ENCODE results near the gene MSLN.

The MSLN gene

DNA sequence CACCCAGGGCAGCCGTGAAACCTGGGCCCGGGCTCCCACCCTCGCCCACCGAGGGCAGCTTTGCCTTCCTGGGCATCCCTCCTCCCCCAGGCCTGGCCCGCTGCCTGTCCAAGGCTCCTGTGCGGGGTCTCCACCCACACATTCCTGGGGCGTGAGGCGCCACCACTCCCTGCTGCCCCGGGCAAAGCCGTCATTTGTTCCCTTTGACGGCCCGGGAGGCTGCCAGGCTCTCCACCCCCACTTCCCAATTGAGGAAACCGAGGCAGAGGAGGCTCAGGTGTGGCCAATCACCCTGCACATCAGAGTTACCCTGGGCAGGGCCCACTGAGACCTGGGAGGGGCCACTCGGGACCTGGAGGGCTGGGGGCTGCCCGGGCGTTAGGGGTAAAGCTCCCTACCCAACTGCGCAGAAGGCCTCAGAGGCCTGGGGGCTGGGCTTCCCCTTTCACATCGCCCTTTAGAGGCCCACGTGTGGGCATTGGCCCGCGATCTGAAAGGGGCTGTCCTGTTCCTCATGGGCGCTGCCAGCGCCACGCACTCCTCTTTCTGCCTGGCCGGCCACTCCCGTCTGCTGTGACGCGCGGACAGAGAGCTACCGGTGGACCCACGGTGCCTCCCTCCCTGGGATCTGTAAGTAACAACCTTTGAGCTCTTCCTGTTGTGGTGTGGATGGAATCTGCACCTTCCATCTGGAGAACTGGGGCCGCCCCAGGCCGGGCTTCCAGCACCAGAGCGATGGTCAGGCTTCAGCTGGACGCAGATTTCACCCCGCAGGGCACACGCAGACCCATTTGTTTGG, at the start of gene MSLN:
Gene MSLN (plus strand): TSS at position 190 of the 799 bp plus-strand sequence. CDS start 1,947 bp downstream, outside the sequence.
- DNase-seq = no peak

DNA sequence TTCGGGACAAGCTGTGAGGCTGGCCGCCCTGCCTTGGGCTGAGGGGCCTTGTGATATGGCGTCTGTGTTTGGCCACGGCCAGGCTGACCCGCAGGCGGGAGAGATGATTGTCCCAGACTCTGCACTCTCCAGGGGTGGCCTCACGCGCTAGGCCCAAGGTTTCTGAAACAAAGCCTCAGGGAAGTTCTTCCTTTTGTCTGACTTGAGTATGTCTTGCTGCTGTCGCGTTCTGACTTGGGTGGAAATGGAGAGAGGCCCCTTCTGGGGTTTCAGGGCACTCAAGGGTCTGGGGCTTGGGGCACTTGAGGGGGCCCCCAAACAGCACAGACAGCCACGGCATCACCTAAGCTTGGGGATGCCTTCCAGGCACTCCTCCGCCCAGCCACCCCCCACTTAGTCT, 49.5 kb upstream of the MSLN start:
- DNase-seq = no peak

DNA sequence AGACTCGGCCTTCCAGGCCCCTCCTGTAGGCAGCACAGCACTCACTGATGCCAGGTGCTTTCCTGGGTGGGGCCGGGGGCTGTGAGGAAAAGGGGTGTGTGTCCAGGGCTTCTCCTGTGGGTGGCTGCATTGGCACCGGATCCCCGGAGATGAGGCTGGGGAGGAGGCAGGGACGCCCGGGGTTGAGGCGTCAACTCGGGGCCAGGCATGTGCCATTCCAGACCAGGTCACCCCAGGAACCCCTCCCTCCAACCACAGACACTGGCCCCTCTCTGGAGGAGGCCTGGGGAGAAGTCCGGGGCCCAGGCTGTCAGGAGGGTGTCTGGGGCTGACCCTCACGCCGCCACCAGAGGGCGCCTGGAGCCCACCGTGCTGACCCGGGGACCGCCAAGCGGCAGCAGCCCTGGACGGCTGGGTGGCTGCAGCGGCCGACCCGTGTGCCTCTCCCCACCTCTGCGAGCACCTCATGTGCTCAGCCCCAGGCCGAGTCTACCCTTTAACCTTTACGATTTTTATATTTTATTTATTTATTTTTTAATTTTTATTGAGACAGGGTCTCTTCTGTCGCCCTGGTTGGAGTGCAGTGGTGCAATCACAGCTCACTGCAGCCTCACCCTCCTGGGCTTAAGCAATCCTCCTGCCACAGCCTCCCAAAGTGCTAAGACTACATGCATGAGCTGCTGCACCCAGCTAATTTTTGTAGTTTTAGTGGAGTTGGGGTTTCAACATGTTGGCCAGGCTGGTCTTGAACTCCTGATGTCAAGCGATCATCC, 48.8 kb upstream of the MSLN start:
- DNase-seq = peak; percentile 75

DNA sequence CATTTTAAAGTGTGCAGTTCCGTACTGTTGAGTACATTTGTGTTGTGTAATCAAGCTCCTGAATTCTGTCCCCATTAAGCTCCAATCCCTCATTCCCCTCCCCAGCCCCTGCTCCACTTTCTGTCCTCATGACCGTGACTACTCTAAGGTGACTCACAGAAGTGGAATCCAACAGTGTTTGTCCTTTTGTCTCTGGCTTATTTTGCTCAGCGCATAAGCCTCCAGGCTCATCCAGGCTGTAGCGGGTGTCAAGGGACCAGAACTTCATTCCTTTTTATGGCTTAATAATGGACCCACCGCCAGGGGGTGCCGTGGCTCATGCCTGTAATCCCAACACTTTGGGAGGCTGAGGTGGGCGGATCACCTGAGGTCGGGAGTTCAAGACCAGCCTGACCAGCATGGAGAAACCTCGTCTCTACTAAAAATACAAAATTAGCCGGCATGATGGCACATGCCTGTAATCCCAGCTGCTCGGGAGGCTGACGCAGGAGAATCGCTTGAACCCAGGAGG, 47.7 kb upstream of the MSLN start:
- DNase-seq = peak; percentile 31

DNA sequence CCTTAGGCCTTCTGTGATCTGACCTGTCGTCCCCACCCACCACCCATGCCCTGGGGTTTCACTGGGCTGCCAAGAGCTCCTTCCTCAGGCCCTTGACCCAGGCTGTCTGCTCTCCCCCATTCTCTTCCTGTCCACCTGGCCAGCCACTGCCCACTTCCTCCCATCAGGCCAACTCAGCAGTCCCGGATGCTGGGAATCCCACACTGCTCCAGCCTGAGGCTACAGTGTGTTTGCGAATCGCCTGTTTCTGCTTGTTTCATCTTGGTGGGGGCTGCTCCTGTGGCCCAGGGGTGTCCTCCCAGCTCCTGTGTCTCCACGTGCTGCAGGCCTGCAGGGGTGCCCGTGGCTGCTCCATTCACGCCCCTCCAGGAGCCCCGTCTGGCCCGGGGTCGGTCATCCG, 46.5 kb upstream of the MSLN start:
- no peak for DNase-seq

DNA sequence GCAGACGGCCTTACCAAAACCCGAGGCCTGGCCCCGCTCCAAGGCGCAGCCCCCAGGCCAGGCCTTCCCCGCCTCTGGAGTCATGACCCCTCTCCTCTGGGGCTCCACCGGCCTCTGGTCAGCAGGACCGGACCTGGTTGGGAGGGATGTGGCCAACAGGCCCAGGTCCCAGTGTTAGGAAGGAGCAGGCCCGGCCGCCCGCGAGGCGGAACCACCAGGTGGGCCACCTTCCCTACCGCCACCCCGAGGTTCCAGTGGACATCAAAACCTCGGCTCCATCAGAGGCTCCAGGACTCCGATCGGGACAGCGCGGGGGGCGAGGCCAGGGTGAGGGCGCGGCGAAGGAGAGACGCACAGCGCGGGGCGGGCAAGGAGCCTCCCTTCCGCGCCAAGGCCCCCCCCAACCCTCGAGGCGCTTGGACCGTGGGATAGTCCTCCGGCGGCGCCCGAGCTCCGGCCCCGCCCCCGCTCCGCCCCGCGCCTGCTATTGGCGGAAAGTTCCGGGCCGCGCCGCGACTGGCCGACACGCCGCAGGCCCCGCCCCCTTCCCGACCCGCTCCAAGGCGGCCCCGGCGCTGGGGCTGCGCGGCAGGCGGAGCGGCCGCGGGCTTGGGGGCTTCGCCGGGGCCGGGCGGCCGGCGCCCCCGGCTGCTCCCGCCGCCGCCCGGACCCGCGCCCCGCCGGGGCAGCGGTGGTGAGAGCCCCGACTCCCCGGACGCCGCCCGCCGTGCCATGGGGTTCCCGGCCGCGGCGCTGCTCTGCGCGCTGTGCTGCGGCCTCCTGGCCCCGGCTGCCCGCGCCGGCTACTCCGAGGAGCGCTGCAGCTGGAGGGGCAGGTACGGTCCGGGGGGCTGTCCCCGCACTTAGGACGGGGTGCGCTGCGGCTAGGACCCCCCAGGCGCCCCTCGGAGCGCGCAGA, 45.7 kb upstream of the MSLN start, which contains the start of gene METRN:
Gene METRN (plus strand): TSS at position 561 of the 919 bp plus-strand sequence. CDS start 172 bp downstream, at position 733.
- peak; percentile 84 for DNase-seq

DNA sequence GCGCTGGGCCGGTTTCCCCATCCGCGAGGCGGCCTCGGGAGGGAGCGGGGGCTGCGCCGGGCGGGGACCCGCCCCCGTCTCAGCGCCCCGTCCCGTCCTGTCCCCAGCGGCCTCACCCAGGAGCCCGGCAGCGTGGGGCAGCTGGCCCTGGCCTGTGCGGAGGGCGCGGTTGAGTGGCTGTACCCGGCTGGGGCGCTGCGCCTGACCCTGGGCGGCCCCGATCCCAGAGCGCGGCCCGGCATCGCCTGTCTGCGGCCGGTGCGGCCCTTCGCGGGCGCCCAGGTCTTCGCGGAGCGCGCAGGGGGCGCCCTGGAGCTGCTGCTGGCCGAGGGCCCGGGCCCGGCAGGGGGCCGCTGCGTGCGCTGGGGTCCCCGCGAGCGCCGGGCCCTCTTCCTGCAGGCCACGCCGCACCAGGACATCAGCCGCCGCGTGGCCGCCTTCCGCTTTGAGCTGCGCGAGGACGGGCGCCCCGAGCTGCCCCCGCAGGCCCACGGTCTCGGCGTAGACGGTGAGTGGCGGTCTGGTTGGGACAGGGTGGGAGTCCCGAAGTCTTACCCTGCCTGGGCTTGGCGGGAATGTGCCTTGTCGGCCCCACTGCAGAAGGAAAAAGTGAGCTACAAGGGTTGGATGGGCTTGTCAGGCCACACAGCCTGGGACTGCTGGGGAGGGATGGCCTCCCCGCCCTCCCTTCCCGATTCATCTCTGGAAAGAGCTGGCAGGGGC, 44.9 kb upstream of the MSLN start:
- no peak for DNase-seq

DNA sequence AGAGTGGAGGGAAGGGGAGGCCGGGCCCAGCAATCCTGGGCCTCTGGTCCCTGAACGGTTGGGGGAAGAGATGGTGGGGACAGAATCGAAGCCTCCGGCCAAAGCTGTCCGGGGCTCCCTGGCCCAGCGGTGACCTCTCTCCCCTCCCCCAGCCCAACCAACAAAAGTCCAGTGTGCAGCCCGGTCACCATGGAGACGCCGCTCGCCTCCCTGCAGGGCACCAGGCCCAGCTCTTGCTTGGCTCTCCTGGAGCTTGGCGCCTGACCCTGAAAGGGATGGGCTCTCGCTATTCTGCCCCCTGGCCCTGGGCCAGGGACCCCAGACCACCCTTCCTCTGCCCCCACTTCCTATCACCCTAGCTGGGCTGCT, 44.4 kb upstream of the MSLN start:
- DNase-seq = no peak

DNA sequence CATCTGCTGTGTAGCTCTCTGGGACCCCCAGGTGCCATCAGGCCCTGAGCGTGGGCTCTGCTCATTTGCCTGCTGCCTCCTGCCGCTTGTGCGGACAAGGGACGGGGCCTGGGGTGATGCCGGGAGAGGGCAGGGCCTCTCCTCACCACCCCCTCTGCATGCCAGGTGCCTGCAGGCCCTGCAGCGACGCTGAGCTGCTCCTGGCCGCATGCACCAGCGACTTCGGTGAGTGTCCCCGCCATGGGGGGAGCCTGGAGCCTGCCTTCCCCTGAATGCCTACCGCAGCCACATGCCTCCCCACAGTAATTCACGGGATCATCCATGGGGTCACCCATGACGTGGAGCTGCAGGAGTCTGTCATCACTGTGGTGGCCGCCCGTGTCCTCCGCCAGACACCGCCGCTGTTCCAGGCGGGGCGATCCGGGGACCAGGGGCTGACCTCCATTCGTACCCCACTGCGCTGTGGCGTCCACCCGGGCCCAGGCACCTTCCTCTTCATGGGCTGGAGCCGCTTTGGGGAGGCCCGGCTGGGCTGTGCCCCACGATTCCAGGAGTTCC, 43.7 kb upstream of the MSLN start:
- no peak for DNase-seq

DNA sequence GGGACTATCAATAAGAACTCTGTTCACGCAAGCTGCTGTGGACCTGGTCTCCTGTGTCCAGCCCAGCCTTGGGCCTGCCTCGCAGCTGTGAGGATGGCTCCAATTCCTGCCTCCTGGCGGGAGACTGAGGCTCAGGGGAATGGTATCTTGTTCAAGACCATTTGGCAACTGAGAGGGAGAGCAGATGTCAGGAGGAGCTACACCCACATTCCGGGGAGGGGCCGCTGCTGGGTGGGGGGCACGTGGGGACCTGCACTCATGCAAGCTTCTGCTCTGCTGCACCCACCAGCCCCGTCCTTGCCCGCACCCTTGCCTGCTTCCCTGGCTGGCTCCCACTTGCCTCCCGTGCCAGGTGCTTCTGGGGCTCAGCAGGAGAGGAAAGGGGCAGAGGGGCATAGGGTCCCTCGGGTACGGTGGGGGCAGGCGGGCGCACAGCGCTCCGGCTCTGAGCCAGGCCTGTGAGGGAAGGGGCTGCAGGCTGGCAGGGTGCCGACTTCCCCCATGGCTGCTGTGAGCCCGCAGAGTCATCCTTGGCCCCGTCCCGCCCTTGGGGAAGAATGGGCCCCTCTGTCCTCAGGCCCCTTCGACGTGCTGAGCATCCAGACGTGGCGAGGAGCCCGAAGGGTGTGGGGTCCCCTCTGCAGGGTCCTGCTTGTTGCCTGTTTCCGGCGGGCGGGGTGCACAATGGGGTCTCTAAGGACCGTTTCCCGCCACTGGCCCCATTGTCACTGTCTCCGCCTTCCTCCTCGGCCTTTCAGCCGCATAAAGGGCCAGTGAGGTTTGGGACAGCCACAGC, 42.9 kb upstream of the MSLN start:
- no peak for DNase-seq

DNA sequence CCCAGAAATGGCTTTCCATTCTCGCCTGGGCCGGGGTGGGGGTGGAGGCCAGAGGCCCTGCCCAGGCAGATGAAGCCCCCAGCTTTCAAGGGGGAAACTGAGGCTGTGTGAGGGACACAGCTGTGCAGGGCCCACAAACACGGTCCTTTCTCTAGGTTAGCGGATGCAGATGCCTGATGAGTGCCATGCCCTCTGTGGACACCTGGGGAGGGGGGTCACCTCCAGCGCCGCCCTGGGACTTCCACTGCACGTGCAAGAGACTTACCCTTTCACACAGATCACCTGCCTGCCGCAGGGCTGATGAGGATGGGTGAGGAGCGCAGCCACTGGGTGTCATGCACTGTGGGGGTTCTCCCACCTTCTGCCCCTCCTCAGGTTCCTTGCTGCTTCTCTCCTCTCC, 42.1 kb upstream of the MSLN start:
- no peak for DNase-seq

DNA sequence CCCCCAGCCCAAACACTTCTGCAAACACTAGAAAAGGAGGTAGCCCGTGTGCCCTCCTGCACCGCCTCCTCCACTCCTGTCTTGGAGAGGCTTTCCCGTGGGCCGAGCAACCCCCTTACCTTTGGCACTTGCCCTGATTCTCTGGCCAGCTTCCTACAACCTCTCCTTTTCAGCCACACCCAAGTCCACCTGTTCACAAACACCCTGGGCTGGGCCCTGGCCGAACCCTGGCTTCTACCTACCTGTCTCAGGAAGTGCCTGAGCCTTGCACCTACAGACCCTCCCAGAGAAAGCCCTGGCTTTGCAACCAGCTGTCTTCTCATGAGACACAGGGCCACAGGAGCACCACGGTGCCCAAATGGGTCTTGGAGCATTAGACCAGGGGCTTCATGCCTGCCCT, 41.6 kb upstream of the MSLN start:
- DNase-seq = no peak

DNA sequence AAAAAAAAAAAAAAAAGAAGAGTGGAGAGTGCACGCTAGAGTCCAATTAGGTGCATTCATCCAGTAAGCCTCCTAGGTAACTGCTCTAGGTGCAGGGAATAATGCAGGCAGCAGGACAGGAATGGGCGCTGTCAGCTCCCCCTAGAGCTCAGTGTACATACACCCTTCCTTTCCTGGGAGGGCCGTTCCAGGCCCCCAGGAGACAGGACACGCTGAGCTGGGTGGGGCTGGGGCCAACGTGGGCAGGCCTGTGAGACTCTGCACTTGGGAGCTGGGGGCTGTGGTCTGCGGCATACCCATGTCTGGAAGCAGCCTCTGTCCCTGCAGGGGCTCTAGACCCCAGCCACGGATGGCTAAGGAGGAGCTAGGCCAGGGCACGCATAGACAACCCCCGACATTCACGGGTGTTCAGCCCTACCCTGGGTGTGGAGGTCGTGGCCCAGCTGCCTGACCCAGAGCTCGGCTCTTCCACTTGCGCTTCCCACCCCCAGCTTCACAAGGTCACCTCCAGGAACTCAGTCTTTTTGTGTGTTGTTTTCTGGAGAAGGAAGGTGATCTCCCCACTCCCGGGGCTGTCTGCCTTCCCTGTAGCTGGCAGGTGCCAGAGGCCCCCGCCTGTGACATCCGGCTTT, 40.6 kb upstream of the MSLN start:
- no peak for DNase-seq

DNA sequence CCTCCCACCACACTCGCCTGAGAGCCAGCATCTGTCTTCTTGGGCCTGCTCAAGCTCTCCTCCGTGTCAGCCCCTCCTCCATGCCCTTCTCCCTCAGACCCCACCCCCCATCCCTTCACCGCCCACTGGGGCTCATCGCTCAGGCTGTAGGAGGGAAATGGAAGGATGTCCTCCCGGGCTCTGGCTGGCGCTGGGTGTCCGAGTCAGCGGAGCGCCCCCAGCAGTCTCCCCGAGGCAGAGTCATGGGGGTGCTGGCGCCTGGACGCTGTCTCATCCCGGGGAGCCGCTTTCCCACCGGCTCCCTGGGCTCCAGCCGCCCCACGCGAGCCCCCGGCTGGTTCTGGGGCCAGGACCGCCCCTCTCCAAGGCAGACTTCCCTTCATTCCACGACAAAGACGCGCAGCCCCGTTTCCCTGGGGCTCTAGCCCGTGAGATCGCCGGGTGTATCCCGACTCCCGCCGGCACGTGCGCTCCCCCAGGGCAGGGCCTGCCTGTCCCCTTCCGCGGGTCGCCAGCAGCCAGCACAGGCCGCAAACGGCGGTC, 40.0 kb upstream of the MSLN start:
- DNase-seq = no peak

DNA sequence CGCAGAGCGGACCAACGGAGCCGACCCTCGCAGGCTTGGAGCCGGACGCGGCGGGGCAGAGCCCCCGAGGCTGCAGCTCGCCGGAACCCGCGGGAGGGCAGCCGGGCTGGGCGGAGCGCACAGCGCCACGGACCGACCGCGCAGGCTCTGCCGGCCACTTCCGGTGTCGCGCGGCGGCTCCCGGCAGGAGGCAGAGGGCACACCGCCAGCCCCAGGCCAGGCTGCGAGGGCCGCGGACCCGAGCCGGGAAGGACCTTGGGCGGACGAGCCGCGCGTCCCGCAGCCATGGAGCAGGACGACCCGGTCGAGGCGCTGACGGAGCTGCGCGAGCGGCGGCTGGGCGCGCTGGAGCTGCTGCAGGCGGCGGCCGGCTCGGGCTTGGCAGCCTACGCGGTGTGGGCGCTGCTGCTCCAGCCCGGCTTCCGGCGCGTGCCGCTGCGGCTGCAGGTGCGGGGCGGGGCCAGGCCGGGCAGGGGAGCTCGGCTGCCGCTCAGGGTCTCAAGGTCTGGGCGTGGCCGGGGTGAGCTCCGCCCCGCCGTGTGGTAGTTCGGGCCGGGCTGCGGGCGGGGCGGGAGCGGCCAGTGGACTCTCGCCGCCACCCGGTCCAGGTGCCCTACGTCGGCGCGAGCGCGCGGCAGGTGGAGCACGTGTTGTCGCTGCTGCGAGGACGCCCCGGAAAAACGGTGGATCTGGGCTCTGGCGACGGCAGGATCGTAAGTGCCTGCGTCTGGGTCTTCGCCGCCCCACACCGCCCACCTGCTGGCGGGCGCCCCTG, 39.4 kb upstream of the MSLN start, which contains the start of gene ANTKMT:
Gene ANTKMT (plus strand): TSS at position 157 of the 775 bp plus-strand sequence. CDS start 129 bp downstream, at position 286.
- DNase-seq = peak; percentile 84

DNA sequence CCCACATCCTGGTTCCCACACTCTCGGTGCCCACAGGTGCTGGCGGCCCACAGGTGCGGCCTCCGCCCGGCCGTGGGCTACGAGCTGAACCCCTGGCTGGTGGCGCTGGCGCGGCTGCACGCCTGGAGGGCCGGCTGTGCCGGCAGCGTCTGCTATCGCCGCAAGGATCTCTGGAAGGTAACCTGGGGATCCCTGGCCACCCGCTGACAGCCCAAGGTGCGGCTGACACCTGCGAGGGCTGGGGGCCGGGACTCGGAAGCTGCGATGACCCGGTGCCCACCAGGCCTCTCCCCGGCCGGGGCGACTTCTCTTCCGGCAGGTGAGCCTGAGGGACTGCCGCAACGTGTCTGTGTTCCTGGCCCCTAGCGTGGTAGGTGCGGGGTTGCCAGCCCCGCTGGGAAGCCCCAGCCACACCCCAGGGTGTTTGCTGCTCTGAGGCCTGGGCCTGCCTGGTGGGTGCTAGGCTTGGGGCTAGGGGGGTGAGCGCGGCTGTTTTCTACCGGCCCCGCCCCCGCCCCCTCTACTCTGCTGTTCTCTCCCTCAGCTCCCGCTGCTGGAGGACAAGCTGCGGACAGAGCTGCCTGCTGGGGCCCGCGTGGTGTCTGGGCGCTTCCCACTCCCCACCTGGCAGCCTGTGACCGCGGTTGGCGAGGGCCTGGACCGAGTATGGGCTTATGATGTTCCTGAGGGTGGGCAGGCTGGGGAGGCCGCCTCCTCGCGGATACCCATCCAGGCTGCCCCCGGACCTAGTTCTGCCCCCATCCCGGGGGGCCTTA, 38.6 kb upstream of the MSLN start:
- DNase-seq = no peak

DNA sequence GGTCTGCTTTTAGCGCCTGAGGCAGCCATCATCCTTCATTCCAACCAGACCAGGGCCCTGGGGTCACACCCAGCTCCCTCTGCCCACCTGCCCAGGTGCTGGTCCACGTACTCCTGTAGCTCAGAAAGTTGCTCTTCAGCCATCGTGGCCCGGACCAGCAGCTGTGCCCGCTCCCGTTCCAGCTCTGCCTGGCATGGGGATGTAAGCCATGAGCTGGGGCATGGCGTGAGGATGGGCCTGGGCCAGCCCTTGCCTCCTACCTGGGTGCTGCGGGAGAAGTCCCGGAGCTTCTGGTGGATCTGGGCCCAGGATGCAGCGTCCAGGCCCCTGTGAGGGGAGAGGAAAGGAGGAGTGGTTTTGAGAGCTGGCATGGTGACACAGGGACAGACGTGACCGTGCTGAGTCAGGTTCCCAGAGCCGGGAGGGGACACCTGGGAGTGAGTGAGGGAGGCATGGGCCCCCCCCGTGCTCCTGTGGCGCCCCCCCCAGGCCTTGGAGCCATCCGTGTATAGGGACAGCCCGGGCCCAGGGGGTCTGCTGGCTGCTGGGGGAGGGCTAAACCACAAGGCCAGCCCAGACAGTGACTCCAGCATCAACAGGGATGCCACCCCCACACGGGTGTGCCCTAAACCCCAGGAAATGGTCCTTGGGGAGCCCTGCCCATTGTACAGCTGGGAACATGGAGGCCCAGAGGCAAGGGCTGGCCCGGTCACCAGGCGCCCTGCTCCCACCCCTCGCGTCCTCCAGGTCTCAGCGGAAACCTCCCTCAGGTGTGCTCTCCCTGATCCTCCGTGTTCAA, 37.5 kb upstream of the MSLN start:
- DNase-seq = no peak

DNA sequence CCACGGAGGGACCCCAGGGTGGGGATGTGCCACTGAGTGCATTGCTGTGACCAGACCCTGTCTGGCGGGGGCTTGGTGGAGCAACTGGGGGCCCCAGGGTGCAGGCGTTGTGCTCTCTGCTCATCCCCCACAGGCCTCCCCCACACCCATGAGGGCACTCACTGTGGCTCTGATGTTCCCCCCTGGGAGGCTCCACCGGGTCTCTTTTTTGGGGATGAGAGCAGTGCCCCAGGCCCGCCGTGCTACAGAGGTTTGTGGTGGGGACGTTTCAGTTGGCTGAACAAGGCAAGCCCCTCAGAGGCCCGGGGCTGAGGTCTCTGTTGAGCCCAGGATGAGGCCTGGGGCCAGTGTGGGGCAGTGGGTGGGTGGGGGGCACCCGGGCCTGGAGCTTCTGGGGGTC, 36.8 kb upstream of the MSLN start:
- DNase-seq = no peak

Data from CD4-positive, alpha-beta T cell treated with Interferon gamma for 1 hour (primary cell).